ENCODE measurements around the gene ELF1.
"Not testable (repeated sequence)": the region's sequence is repeated elsewhere in the genome, so short reads cannot be mapped to it uniquely, and the experiment has no call there.

ELF1 gene

GRCh38 chr13:41040584-41041334 is 21.6 kb upstream of the ELF1 start:
- no peak for DNase-seq

DNA sequence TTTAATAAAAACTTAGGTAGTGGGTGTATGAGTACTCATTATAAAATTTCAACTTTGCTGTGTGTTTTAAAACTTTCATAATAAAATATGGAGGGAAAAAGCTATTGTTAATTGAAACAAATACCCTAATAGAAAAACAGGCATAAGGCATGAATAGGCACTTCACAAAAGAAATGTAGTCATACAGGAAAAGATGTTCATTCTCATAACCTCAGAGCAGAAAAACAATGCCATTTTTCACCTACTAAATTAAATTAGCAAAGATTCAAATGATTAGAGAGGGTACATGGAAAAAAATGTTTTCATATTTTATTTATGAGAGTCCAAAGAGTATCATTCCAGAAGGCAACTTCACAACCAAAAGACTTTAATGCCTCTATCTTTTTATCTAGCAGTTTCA is 20.6 kb upstream of the ELF1 start:
- no peak for DNase-seq

- DNase-seq = not testable (repeated sequence)
These were observed 17.4 kb upstream of the ELF1 start for GRCh38 chr13:41036557-41036956.

DNA sequence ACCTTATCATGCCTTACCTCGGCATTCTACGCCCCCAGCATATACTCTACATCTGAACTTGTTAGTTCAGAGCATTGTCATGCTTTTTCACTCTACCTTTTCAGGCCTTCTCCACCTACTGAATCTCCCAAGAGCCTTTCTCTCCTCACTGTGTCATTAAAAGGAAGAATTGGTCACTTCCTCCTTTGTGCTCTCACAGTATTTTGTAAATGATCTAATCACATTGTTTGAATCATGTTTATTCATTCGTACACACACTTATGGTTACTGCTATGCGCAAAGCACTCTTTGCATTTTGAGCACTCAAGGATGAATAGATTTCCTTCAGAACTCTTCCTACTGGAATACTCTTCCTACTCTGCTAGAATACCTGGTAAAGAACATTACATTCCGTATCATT is 15.8 kb upstream of the ELF1 start:
- no peak for DNase-seq

DNA sequence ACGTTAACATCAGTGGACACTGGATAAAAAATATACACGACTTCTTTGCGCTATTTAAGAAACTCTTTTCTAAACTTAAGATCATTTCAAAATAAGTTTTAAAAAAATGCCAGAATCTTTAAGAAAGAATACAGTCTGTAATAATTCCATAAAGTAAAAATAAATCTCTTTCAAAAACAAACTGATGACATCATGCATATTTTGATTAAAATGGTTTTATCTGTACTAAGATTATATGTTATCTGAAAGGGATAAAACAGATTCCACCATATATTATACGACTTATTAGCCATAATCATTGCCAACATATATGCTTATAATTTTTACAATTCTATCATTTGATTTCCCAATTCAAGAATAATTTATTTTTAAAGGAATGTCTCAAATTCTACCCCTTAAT is 15.3 kb upstream of the ELF1 start:
- DNase-seq = no peak

- DNase-seq = no peak
These were observed 13.7 kb upstream of the ELF1 start for GRCh38 chr13:41032691-41033376.

DNA sequence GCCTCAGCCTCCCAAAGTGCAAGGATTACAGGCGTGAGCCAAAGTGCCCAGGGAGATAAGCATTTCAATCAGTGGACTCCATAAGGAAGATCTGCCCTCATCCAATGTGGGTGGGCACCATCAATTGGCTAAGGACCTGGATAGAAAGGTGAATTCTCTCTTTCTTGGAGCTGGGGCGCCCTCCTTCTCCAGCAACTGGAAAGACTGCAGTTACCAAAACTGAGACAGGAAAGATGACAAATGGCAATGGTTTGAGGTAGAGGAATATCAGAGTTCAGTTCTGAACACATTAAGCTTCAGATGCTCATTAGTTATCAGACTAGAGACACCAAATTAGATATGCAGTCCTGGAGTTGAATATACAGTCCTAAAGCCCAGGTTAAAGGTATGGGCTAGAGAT is 10.5 kb upstream of the ELF1 start:
- no peak for DNase-seq

DNA sequence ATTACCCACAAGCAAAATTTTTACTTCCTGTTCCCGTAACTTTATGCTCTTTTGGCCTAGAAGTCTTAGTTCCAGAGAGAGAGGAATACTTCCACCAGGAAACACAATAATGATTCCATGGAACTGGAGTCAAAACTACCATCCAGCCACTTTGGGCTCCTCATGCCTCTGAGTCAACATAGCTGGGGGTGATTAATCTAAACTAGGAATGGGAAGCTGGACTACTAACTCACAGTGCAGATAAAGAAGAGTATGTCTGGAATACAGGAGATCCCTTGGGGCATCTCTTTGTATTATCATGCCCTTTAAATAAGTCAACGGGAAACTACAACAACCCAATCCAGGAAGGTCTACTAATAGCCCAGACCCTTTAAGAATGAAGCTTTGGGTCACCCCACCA is 8.9 kb upstream of the ELF1 start:
- no peak for DNase-seq

- DNase-seq = no peak
These were observed 7.7 kb upstream of the ELF1 start for GRCh38 chr13:41026788-41027187.

- no peak for DNase-seq
These were observed 6.4 kb upstream of the ELF1 start for GRCh38 chr13:41025518-41025917.

DNA sequence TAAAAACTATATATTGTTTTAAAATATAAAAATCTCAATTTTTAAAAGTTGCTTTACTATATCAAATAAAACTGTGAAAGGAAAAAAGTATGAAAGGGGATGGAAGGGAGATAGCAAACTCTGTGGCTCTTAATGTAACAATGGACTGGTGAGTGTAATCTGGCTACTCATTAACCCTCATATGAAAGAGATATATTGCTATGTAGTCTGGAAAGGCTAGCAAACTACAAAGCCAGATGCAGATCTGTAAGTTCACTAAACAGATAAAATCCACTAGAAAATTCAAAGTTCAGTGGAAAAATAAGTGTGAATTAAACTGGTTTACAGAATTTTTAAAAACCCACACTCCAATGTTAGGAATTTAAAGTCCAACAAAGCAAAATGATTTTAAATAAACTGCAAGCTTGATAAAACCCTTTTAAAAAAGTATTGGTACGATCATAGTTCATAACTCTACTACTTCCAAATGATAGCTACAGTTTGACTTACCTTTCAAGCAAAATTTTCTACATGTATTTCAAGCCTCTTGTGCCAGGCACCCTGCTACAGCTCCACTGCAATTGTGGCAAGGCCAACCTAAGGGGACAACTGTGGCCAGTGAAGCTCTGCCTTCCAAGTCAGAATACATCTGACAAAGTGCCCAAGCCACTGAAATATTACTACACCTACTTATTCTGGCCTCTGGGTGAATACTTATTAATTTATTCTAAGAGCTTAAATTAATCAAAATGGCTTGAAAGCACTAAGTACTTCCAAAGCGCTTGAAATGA is 647 bp upstream of the ELF1 start:
- no peak for DNase-seq

DNA sequence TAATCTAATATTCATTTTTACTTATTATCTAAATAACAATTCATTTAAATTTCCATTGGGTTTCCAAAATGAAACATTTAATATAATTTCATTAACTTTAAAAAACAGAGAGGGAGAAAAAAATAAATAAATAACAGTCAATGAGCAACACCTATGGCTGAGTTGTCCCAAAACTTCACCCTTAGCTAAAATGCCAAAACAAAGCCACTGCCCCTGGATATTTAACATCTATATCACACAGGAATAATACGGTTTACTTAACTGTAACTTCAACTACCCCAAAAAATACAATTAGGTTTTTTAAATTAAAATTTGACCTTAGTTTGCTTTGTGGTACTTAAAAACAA is 541 bp downstream of the ELF1 start:
- no peak for DNase-seq

DNA sequence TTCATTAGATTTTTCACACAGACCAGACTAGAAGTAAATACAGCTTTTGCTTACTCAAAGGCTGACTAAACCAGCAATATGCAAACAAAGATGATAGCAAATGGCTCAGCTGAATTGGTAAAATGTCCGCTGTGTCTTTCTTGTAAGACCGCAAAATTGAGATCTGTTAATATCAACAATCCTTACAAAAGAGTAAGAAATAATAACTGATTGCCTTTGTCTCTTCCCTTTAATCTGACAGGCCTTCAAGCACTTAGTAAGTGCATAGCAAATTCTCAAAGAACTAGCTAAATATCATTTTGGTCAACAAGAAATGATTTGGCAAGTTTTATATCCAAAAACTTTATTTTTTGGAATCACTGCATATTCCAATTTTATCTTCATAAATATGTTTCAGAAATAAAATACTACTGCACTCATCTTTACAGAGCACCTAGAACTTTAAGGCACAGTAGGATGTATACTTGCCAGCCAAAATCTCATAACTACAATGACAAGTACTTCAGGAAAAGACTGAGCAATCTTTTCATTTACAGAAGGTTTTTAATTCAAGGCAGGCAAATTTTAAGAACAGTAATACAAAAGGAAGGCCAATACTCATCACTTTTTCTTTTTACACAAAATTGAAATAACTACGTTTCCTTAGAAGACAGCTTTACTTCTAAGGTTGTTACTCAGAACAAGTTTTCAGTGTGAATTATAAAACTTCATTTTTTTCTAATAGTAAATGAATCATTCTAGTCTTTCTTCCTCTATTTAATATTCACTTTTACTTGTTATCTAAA is 1.1 kb downstream of the ELF1 start:
- no peak for DNase-seq

GRCh38 chr13:41017159-41017558 is 2.0 kb downstream of the ELF1 start:
- no peak for DNase-seq

DNA sequence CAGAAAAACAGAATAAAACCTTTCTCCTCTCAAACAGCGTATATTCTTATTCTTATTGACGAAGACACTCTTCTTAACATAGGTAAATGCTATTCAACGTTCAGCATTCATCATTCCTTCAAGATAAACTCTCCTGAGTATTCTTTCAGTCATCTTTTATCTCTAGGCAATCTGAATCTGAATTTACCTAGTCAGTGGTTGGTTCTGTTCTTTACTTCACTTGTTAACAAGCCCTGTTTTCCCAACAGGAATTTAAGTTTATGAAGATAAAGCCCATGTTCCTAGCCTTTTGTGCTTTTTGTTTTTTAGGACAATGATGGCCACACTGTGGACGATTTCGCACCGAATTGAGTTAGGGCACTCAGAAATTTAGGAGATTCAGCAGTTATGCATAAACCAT is 3.2 kb downstream of the ELF1 start:
- no peak for DNase-seq

GRCh38 chr13:41013835-41014234 is 5.3 kb downstream of the ELF1 start:
- DNase-seq = no peak

DNA sequence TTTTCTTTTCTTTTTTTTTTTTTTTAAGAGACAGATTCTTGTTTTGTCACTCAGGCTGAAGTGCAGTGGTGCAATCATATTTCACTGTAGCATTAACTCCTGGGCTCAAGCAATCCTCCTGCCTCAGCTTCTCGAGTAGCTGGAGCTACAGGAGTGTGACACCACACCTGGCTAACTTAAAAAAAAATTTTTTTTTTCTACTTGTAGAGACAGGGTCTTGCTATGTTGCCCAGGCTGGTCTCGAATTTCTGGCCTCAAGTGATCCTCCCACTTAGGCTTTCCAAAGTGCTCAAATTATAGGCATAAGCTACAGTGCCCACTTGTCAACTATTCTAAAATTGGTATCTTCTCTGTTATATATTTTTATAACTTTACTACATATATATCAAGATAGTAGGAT is 6.6 kb downstream of the ELF1 start:
- DNase-seq = no peak

DNA sequence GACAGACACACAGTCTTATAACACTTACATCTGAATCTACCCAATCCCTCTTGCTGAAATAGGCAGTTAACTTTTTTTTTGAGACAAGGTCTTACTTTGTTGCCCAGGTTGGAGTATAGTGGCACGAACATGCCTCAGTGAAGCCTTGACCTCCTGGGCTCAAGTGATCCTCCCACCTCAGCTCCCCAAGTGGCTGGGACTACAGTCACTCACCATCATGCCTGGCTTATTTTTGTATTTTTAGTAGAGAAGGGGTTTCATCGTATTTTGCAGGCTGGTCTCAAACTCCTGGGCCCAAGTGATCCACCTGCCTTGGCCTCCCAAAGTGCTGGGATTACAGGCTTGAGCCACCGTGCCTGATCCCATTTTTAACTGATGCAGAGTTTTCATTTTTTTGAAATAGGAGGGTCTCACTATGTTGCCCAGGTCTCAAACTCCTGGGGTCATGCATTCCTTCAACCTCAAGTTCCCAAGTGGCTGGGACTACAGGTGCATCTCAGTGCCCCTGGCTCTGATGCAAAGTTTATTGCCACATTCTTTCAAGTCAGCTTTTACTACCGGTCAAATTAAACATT is 7.6 kb downstream of the ELF1 start:
- DNase-seq = no peak

DNA sequence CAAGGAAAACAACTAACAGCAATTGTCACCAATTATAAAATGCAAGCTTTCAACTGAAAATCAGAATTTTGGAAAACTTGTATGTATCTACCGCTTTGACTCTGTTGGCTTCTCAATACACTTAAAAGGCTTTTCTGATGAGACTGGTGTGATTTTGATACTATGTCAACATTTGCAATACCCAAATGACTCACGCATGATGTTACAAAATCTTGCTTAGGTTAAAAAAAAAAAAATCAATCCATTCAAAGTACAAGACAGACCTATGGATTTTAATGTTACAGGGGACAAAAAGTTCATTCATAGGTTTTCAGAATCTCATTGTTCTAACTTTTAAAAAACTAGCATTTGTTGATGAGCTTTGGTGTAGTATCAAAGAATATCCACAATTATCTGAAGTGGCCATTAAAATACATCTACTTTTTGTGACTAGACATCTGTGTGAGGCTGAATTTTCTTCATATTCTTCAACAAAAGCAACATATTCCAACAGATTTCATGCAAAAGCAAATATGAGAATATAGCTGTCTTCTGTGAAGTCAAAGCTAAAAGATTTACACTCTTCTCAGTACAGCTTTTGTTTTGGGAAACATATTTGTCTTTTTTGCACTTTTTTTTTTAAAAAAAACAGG is 10.7 kb downstream of the ELF1 start:
- no peak for DNase-seq

- no peak for DNase-seq
These were observed 11.4 kb downstream of the ELF1 start for GRCh38 chr13:41007744-41008128.

- DNase-seq = no peak
These were observed 12.0 kb downstream of the ELF1 start for GRCh38 chr13:41006978-41007743.

- no peak for DNase-seq
These were observed 12.8 kb downstream of the ELF1 start for GRCh38 chr13:41006306-41006705.

Measured in femur (tissue), 1 donor.